ENCODE measurements around the gene XRRA1. TPM values are rescaled to one million over a fixed set of nuclear protein-coding genes. Genes with fewer than 3 reads are reported as not detected.

The XRRA1 gene
- total and polyA plus RNA-seq, 2 of the 13 experiments (the other 11 are each of a cell fraction or from before 2014, with no cell fraction given) = 7.6 to 10.5 TPM

- Histone ChIP-seq H3K9ac (ENCODE audit: insufficient read depth, low read depth, low read length) (no peak overlapping the region), H4K20me1 (ENCODE audit: insufficient read depth, low read length) (peaks cover 28% of the 10 kb centered on the region), H3K27ac (ENCODE audit: extremely low read length, insufficient read depth, low read length) (no peak overlapping the region), H3K27me3 (ENCODE audit: control insufficient read depth in 1 of 2, insufficient read depth in 2 of 2, low read length in 2 of 2) (no peaks in the 10 kb centered on the region; a peak in 1 of 5 replicates), H3K4me1 (ENCODE audit: insufficient read depth, low read length) (peaks cover 52% of the 10 kb centered on the region), H2AFZ (ENCODE audit: low read length) (no peak overlapping the region), H3K9me3 (ENCODE audit: low read length) (no peaks in the 10 kb centered on the region), H3K36me3 (replicated peaks in 1 of 2; ENCODE audit: control insufficient read depth in 1 of 2, insufficient read depth in 2 of 2, low read length in 2 of 2) (peaks cover 6 to 35% of the 10 kb centered on the region in 2 experiments), H3K79me2 (ENCODE audit: insufficient read depth, low read length) (peaks cover 99% of the 10 kb centered on the region), H3K4me2 (ENCODE audit: low read depth, low read length) (no peak overlapping the region), H3K4me3 (replicated peaks in 1 of 3; ENCODE audit: insufficient read depth in 1 of 3, low read depth in 2 of 3, low read length in 3 of 3) (no peak overlapping the region)
- no peak for FAIRE-seq
- intact Hi-C loops (cut with micrococcal nuclease; ENCODE audit: unreplicated experiment) = no loop called here
- DNase-seq (ENCODE audit: low spot score) = no peak
- no TSS peak for BruUV-seq (replicated peaks)
- ATAC-seq = no peak
- WGBS (ENCODE audit: low lambda C conversion rate) = 85% methylated on average over 1 of the region's 1 CpG
- ChIA-PET CTCF (ENCODE audit: low intra/inter-chr PET ratio, low total read pairs) (no interaction called here), POLR2A (no interaction called here)
- in situ Hi-C loops (cut with HindIII; ENCODE audit: extremely low pct_ligation_motif_present, low pct_unique_long_range_greater_than_20kb) = no loop called here
- TF ChIP-seq ZNF12 (CRISPR knock-in tag; IDR thresholded peaks at IDR 0.05) = peak; percentile 98
- no peak for TF ChIP-seq MBNL3 (CRISPR knock-in tag; conservative IDR thresholded peaks at IDR 0.05)
- TF ChIP-seq PRDM10 (CRISPR knock-in tag; IDR thresholded peaks at IDR 0.05; ENCODE audit: low read depth) = no peak
- TF ChIP-seq KDM3A (CRISPR knock-in tag; IDR thresholded peaks at IDR 0.05; ENCODE audit: low read depth) = no peak
- TF ChIP-seq ZNF616 (CRISPR knock-in tag; IDR thresholded peaks at IDR 0.05; ENCODE audit: low read depth) = no peak
- TF ChIP-seq CREB3 (CRISPR knock-in tag; IDR thresholded peaks at IDR 0.05) = no peak
- no peak for TF ChIP-seq PBX3 (CRISPR knock-in tag; IDR thresholded peaks at IDR 0.05; ENCODE audit: borderline replicate concordance)
- TF ChIP-seq ZNF674 (CRISPR knock-in tag; IDR thresholded peaks at IDR 0.05; ENCODE audit: low read depth) = no peak
Observed at GRCh38 chr11:74954199-74954598, 5.3 kb upstream of the XRRA1 start.
